Measurements from ENCODE around the gene MRI1. TPM values are rescaled to one million over a fixed set of nuclear protein-coding genes. Genes with fewer than 3 reads are reported as not detected.

MRI1 gene
- polyA plus RNA-seq, 1 donor (not counting 4 experiments of a cell fraction or from before 2014, with no cell fraction given): 22.8 TPM

- Histone ChIP-seq H3K27me3 (ENCODE audit: control insufficient read depth, extremely low read depth, insufficient read depth, low read length) (no peaks in the 10 kb centered on the region), H3K4me3 (ENCODE audit: control insufficient read depth in 2 of 3, extremely low read depth in 1 of 3, insufficient read depth in 2 of 3, low read depth in 1 of 3, low read length in 3 of 3) (no peak overlapping the region), H3K27ac (ENCODE audit: control insufficient read depth, insufficient read depth, low read length) (no peak overlapping the region), H3K9me1 (ENCODE audit: control insufficient read depth, extremely low read depth, insufficient read depth, low read length) (no peaks in the 10 kb centered on the region), H3K4me1 (ENCODE audit: control insufficient read depth, extremely low read depth, insufficient read depth, low read length) (no peaks in the 10 kb centered on the region), H3K9ac (ENCODE audit: control insufficient read depth, extremely low read depth, insufficient read depth, low read length) (no peak overlapping the region), H3K36me3 (ENCODE audit: control insufficient read depth in 2 of 2, extremely low read depth in 1 of 2, insufficient read depth in 2 of 2, low read length in 2 of 2) (peaks cover 0 to 13% of the 10 kb centered on the region in 2 experiments), H4K20me1 (ENCODE audit: control insufficient read depth, extremely low read depth, insufficient read depth, low read length) (no peaks in the 10 kb centered on the region), H2AFZ (ENCODE audit: control insufficient read depth, low read length) (no peak overlapping the region), H3K79me2 (ENCODE audit: control insufficient read depth, insufficient read depth, low read length) (no peaks in the 10 kb centered on the region), H3K9me3 (ENCODE audit: control insufficient read depth, low read depth, low read length) (no peaks in the 10 kb centered on the region), H3K4me2 (ENCODE audit: control insufficient read depth, extremely low read depth, insufficient read depth, low read depth, low read length) (no peak overlapping the region)
- FAIRE-seq (no peak), DNase-seq (ENCODE audit: low read depth, low spot score) (no peak)
- dilution Hi-C loops (cut with MboI; ENCODE audit: extremely low pct_ligation_motif_present, low sequenced_read_pairs): no loop called here
- TF ChIP-seq EZH2 (IDR thresholded peaks at IDR 0.05; ENCODE audit: low read length): no peak
- no peak for TF ChIP-seq CTCF (optimal IDR thresholded peaks at IDR 0.05 in 1 of 3, IDR thresholded peaks at IDR 0.05 in 1 of 3, conservative IDR thresholded peaks at IDR 0.05 in 1 of 3; ENCODE audit: extremely low read depth in 1 of 3, insufficient read depth in 2 of 3, low read length in 3 of 3)
Observed at GRCh38 chr19:13821292-13821691, 57.0 kb downstream of the MRI1 start.

GRCh38 chr19:13823256-13823655, 58.9 kb downstream of the MRI1 start:
- no peaks in the 10 kb centered on the region for H3K79me2 ChIP-seq (ENCODE audit: control insufficient read depth, insufficient read depth, low read length)

More at GRCh38 chr19:13823256-13823655, 58.9 kb downstream of the MRI1 start:
- FAIRE-seq: no peak
- no peak for DNase-seq (ENCODE audit: low read depth, low spot score)
- Histone ChIP-seq H3K9ac (ENCODE audit: control insufficient read depth, extremely low read depth, insufficient read depth, low read length) (no peak overlapping the region), H3K27ac (ENCODE audit: control insufficient read depth, insufficient read depth, low read length) (no peak overlapping the region), H2AFZ (ENCODE audit: control insufficient read depth, low read length) (no peak overlapping the region), H3K9me3 (ENCODE audit: control insufficient read depth, low read depth, low read length) (no peaks in the 10 kb centered on the region), H3K27me3 (ENCODE audit: control insufficient read depth, extremely low read depth, insufficient read depth, low read length) (no peaks in the 10 kb centered on the region), H3K9me1 (ENCODE audit: control insufficient read depth, extremely low read depth, insufficient read depth, low read length) (no peaks in the 10 kb centered on the region), H3K36me3 (ENCODE audit: control insufficient read depth in 2 of 2, extremely low read depth in 1 of 2, insufficient read depth in 2 of 2, low read length in 2 of 2) (peaks cover 0 to 15% of the 10 kb centered on the region in 2 experiments), H3K4me2 (ENCODE audit: control insufficient read depth, extremely low read depth, insufficient read depth, low read depth, low read length) (no peak overlapping the region), H3K4me1 (ENCODE audit: control insufficient read depth, extremely low read depth, insufficient read depth, low read length) (no peaks in the 10 kb centered on the region), H4K20me1 (ENCODE audit: control insufficient read depth, extremely low read depth, insufficient read depth, low read length) (no peaks in the 10 kb centered on the region), H3K4me3 (ENCODE audit: control insufficient read depth in 2 of 3, extremely low read depth in 1 of 3, insufficient read depth in 2 of 3, low read depth in 1 of 3, low read length in 3 of 3) (no peak overlapping the region)
- no peak for TF ChIP-seq EZH2 (IDR thresholded peaks at IDR 0.05; ENCODE audit: low read length)
- no peak for TF ChIP-seq CTCF (optimal IDR thresholded peaks at IDR 0.05 in 1 of 3, IDR thresholded peaks at IDR 0.05 in 1 of 3, conservative IDR thresholded peaks at IDR 0.05 in 1 of 3; ENCODE audit: extremely low read depth in 1 of 3, insufficient read depth in 2 of 3, low read length in 3 of 3)
- dilution Hi-C loops (cut with MboI; ENCODE audit: extremely low pct_ligation_motif_present, low sequenced_read_pairs): no loop called here

Small RNAs within 50 kb of the gene (small RNA-seq; reads per million reads assigned to genes)
- 0 reads per million in 3 experiments for gene RN7SL619P (ENCODE audit: insufficient read length in 3 of 3, low read depth in 3 of 3, low replicate concordance in 1 of 3)

Other genes starting within 250 kb of the MRI1 start
- gene C19orf53, start 9.9 kb downstream of the MRI1 start, polyA plus RNA-seq: 118 to 211 TPM (median 143 TPM) in 3 replicates
- gene ZSWIM4, start 30.9 kb downstream of the MRI1 start, polyA plus RNA-seq: 0.71 to 1.1 TPM (median 1.00 TPM) in 3 replicates
- gene NANOS3, start 112.6 kb downstream of the MRI1 start, polyA plus RNA-seq: 0.18 TPM in 1 of 3 replicates, not detected in the others
- gene BRME1, start 141.6 kb downstream of the MRI1 start, polyA plus RNA-seq: 0.22 to 0.57 TPM (median 0.26 TPM) in 3 replicates
- gene CC2D1A, start 141.7 kb downstream of the MRI1 start, polyA plus RNA-seq: 11.2 to 15.6 TPM (median 14.7 TPM) in 3 replicates
- 1.0 to 2.1 TPM (median 1.5 TPM) in 3 replicates for gene PODNL1, start 173.9 kb downstream of the MRI1 start, polyA plus RNA-seq
- gene DCAF15, start 188.0 kb downstream of the MRI1 start, polyA plus RNA-seq: 15.1 to 22.2 TPM (median 18.7 TPM) in 3 replicates
- gene RFX1, start 241.8 kb downstream of the MRI1 start, polyA plus RNA-seq: 0.45 to 0.97 TPM (median 0.48 TPM) in 3 replicates

Measured in keratinocyte (primary cell).